Smooth muscle cell (in vitro differentiated cells): ENCODE results near the gene RNF17. TPM values are rescaled to one million over a fixed set of nuclear protein-coding genes. Genes with fewer than 3 reads are reported as not detected.

Experiments used
- DNase-seq: peaks from one replicate; lab custom pipeline; 2025; ENCODE audit not compliant: unreplicated experiment; lab: John Stamatoyannopoulos, UW
- H2AFZ ChIP-seq: fragments of 200-600 bp; sonication (generic); 2 replicates; pipeline ENCODE4 v1.6.0; 2016; ENCODE audit warnings: antibody characterized with exemption, low read depth, mild to moderate bottlenecking
- H3F3A ChIP-seq: fragments of 200-600 bp; sonication (generic); 2 replicates; pipeline ENCODE4 v1.6.0; 2017; ENCODE audit warnings: antibody characterized with exemption, low read depth
- H3K27ac ChIP-seq: fragments of 200-600 bp; sonication (generic); 2 replicates; pipeline ENCODE4 v1.5.1; 2016; ENCODE audit warnings: low read depth, mild to moderate bottlenecking
- H3K27me3 ChIP-seq: fragments of 200-600 bp; sonication (generic); 2 replicates; pipeline ENCODE4 v1.6.1; 2016; ENCODE audit warnings: low read depth, mild to moderate bottlenecking
- H3K36me3 ChIP-seq: fragments of 200-600 bp; sonication (generic); 2 replicates; pipeline ENCODE4 v1.5.1; 2016; ENCODE audit warnings: low read depth
- H3K4me1 ChIP-seq: fragments of 200-600 bp; sonication (generic); 2 replicates; pipeline ENCODE4 v1.5.1; 2016; ENCODE audit warnings: low read depth
- H3K4me2 ChIP-seq: fragments of 200-600 bp; sonication (generic); 2 replicates; pipeline ENCODE4 v1.6.0; 2016; ENCODE audit warnings: mild to moderate bottlenecking
- H3K4me3 ChIP-seq: fragments of 200-600 bp; sonication (generic); 2 replicates; pipeline ENCODE4 v1.5.1; 2016; ENCODE audit warnings: mild to moderate bottlenecking
- H3K79me2 ChIP-seq: fragments of 200-600 bp; sonication (generic); 2 replicates; pipeline ENCODE4 v1.6.0; 2016; ENCODE audit warnings: low read depth, mild to moderate bottlenecking
- H3K9ac ChIP-seq: fragments of 200-600 bp; sonication (generic); 2 replicates; pipeline ENCODE4 v1.6.0; 2016; ENCODE audit warnings: low read depth
- H3K9me3 ChIP-seq: fragments of 200-600 bp; sonication (generic); replicated peaks from 2 replicates; pipeline ENCODE4 v1.5.1; 2016; ENCODE audit warnings: low read depth
- H4K20me1 ChIP-seq: fragments of 200-600 bp; sonication (generic); 2 replicates; pipeline ENCODE4 v1.6.0; 2016; ENCODE audit warnings: low read depth
- WGBS: methylation state at CpG from one replicate; pipeline ENCODE4 v1.1.7; 2016; ENCODE audit warnings: low lambda C conversion rate; 5-methylcytosine and 5-hydroxymethylcytosine counted together
- polyA plus RNA-seq: library from polyadenylated mRNA; unstranded; fragments of >200 nt; fragmentation: Nextera tagmentation; extraction: Ambion mirVana; gene quantifications from 2 replicates; pipeline ENCODE4 v1.2.1, GENCODE V29; 2016
- total RNA-seq: library from RNA; depleted of rRNA; stranded (reverse); fragments of >200 nt; gene quantifications from 2 replicates; pipeline ENCODE4 v1.2.3, GENCODE V29; 2014
- TF ChIP-seq, protein P1 (sequence below): fragments of 200-600 bp; sonication (generic); IDR thresholded peaks from 2 replicates; pipeline ENCODE4 v1.5.1; 2017; ENCODE audit warnings: borderline replicate concordance, mild to moderate bottlenecking, antibody characterized with exemption; ENCODE audit not compliant: insufficient read depth, poor library complexity, severe bottlenecking

Gene RNF17, protein sequence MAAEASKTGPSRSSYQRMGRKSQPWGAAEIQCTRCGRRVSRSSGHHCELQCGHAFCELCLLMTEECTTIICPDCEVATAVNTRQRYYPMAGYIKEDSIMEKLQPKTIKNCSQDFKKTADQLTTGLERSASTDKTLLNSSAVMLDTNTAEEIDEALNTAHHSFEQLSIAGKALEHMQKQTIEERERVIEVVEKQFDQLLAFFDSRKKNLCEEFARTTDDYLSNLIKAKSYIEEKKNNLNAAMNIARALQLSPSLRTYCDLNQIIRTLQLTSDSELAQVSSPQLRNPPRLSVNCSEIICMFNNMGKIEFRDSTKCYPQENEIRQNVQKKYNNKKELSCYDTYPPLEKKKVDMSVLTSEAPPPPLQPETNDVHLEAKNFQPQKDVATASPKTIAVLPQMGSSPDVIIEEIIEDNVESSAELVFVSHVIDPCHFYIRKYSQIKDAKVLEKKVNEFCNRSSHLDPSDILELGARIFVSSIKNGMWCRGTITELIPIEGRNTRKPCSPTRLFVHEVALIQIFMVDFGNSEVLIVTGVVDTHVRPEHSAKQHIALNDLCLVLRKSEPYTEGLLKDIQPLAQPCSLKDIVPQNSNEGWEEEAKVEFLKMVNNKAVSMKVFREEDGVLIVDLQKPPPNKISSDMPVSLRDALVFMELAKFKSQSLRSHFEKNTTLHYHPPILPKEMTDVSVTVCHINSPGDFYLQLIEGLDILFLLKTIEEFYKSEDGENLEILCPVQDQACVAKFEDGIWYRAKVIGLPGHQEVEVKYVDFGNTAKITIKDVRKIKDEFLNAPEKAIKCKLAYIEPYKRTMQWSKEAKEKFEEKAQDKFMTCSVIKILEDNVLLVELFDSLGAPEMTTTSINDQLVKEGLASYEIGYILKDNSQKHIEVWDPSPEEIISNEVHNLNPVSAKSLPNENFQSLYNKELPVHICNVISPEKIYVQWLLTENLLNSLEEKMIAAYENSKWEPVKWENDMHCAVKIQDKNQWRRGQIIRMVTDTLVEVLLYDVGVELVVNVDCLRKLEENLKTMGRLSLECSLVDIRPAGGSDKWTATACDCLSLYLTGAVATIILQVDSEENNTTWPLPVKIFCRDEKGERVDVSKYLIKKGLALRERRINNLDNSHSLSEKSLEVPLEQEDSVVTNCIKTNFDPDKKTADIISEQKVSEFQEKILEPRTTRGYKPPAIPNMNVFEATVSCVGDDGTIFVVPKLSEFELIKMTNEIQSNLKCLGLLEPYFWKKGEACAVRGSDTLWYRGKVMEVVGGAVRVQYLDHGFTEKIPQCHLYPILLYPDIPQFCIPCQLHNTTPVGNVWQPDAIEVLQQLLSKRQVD (N-terminal part only)
- total RNA-seq (not detected in 2 replicates), polyA plus RNA-seq (not detected in 2 replicates)

DNA sequence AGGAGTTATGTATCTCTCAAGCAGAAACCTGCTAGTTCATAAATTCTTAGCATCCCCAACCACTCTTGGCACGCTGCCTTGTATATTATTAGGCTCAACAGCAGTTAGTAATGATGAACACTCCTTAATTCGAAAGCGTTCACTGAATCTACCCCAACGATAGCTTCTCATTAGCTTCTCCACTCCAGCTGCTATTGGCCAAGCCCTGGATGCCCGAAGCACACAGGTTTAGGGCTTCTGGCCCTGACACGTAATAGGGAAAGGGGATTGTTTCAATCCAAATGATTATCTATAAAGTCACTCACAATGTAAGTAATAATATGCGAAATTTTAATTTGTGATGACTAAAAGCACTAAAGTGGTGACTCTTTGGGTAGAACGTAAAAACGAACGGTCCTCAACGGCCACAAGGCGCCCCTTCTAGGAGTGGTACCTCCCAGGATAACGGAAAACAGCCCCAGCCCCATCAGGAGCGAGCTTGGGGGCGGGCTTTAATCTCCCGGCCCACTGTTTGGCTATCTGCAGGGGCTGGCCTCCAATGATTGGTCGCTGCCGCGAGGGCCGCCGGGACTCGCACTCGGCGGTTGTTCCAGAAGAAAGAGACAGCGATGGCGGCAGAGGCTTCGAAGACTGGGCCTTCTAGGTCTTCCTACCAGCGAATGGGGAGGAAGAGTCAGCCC lies at the start of gene RNF17:
Gene RNF17, plus strand, starts transcription at position 574 of the 680 bp plus-strand sequence. Its CDS starts 35 bp downstream, at position 609.
- 95% methylated on average over 28 of the region's 28 CpGs for WGBS
- Histone ChIP-seq H4K20me1 (no peaks in the 10 kb centered on the region), H3K4me1 (no peaks in the 10 kb centered on the region), H3K9ac (no peak within 1 kb of the TSS), H2AFZ (no peak within 1 kb of the TSS), H3K9me3 (no peaks in the 10 kb centered on the region), H3K79me2 (no peaks in the 10 kb centered on the region), H3F3A (no peaks in the 10 kb centered on the region), H3K36me3 (no peaks in the 10 kb centered on the region), H3K4me3 (no peak within 1 kb of the TSS), H3K27ac (no peak within 1 kb of the TSS), H3K4me2 (no peak within 1 kb of the TSS), H3K27me3 (no peaks in the 10 kb centered on the region)
- TF ChIP-seq, protein P1, sequence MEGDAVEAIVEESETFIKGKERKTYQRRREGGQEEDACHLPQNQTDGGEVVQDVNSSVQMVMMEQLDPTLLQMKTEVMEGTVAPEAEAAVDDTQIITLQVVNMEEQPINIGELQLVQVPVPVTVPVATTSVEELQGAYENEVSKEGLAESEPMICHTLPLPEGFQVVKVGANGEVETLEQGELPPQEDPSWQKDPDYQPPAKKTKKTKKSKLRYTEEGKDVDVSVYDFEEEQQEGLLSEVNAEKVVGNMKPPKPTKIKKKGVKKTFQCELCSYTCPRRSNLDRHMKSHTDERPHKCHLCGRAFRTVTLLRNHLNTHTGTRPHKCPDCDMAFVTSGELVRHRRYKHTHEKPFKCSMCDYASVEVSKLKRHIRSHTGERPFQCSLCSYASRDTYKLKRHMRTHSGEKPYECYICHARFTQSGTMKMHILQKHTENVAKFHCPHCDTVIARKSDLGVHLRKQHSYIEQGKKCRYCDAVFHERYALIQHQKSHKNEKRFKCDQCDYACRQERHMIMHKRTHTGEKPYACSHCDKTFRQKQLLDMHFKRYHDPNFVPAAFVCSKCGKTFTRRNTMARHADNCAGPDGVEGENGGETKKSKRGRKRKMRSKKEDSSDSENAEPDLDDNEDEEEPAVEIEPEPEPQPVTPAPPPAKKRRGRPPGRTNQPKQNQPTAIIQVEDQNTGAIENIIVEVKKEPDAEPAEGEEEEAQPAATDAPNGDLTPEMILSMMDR = no peak
- DNase-seq = no peak

DNA sequence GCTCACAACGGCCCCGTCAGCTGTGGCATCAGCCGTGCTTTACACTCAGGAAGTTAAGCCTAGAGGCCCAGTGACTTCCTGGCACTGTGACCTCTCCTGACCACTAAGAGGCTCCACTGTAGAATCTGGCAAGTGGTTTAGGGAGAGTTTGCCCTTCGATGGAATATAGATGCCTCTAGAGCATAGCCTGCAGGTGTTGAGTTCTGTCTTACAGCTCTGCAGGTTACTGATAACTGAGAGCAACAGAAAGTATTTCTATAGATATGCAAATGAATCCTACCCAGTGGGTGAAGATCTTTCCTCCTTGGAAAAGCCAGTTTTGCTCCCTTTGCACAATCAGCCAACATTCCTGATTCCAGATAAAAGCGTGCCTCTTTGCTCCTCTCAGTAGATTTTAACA lies 48.0 kb upstream of the RNF17 start:
- no peaks in the 10 kb centered on the region for H3K79me2 ChIP-seq

DNA sequence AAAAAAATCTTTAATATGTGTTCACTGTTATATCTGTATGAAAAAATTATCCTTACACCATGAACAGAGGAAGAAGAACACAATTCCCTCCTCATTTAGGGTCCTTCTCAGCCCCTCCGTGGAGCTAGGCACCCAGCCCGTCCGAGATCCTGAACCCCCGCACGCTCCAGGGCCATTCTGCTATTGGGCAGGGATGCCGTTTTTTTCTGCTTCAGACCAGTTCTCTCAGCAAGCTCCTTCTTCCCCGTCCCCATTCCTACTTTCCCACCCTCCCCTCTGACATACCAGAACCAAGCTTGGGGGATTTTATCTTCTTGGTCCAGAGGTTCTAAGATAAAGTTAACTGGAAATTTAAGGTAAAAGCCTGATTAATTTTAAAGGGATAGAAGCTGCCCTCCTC lies 47.5 kb upstream of the RNF17 start:
- H3K4me2 ChIP-seq = no peak overlapping the region
- H3K79me2 ChIP-seq = no peaks in the 10 kb centered on the region
- no peak for DNase-seq
- H3K36me3 ChIP-seq = no peaks in the 10 kb centered on the region
- no peak overlapping the region for H3K4me3 ChIP-seq
- H2AFZ ChIP-seq = no peak overlapping the region
- H3K4me1 ChIP-seq = peaks cover 3% of the 10 kb centered on the region
- no peaks in the 10 kb centered on the region for H3F3A ChIP-seq
- no peak overlapping the region for H3K9ac ChIP-seq
- WGBS = 27% methylated on average over 7 of the region's 7 CpGs
- H4K20me1 ChIP-seq = no peaks in the 10 kb centered on the region
- no peaks in the 10 kb centered on the region for H3K27me3 ChIP-seq
- TF ChIP-seq, protein P1 = no peak
- H3K9me3 ChIP-seq = no peaks in the 10 kb centered on the region
- H3K27ac ChIP-seq = no peak overlapping the region

More for the DNA sequence above, 48.0 kb upstream of the RNF17 start:
- Histone ChIP-seq H3F3A (no peaks in the 10 kb centered on the region), H3K9ac (no peak overlapping the region), H3K4me3 (no peak overlapping the region), H3K4me2 (no peak overlapping the region), H3K4me1 (peaks cover 3% of the 10 kb centered on the region), H3K27me3 (no peaks in the 10 kb centered on the region), H2AFZ (no peak overlapping the region), H4K20me1 (no peaks in the 10 kb centered on the region), H3K36me3 (no peaks in the 10 kb centered on the region), H3K9me3 (no peaks in the 10 kb centered on the region), H3K27ac (no peak overlapping the region)
- no peak for DNase-seq
- TF ChIP-seq, protein P1 = no peak
- 26% methylated on average over 5 of the region's 5 CpGs for WGBS
